HL-60/S4 treated with retinoic acid at 250 ng/mL for 4 days and 3 days (cell line): Measurements from ENCODE around the gene IFNA4.
"Not testable (repeated sequence)": the region's sequence is repeated elsewhere in the genome, so short reads cannot be mapped to it uniquely, and the experiment has no call there.

ENCODE experiments used
- in situ Hi-C: fragments of 300-500 bp; cut with MboI; formaldehyde crosslinking; loops from 2 replicates; pipeline ENCODE4 v1.7.0; 2022; ENCODE audit warnings: low sequenced_read_pairs

The IFNA4 gene

DNA sequence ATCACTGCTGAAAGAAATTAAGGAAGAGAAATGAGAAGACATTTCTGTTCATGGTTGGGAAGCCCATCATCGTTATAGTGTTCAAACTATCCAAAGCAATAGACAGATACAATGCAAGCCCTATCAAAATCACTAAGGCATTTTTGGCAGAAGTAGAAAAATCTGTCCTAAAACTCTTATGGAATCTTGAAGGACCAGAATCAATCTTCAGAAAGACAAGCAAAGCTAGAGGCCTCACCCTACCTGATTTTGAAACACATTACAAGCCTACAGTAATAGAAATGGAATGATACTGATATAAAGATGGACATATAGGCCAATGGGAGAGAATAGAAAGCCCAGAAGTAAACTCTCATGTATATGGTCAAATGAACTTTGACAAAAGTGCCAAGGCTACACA lies 16.0 kb downstream of the IFNA4 start:
- in situ Hi-C loops: no loop called here

DNA sequence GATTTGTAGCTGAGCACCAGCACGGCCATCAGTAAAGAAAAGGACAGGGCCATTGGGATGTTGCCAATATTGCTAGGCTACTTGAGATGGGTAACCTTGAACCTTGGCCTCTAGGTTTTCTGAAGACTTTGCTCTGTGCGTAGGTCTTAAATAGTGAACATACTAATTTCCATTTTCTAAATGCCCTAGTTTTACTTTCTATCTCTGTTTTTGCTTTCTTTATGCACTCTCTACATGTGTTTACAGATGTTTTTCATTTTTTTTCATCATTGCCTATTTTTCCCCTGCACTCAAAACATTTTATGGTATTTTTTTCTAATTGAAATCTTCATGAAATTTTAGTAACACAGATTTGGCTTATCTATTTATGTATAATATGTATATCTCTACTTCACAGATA lies 20.8 kb downstream of the IFNA4 start, which contains the start of gene IFNA21:
TSS of gene IFNA21 (minus strand) at position 101 of the 400 bp plus-strand sequence. CDS start at position 53, 48 bp downstream.
- in situ Hi-C loops: not testable (repeated sequence)

DNA sequence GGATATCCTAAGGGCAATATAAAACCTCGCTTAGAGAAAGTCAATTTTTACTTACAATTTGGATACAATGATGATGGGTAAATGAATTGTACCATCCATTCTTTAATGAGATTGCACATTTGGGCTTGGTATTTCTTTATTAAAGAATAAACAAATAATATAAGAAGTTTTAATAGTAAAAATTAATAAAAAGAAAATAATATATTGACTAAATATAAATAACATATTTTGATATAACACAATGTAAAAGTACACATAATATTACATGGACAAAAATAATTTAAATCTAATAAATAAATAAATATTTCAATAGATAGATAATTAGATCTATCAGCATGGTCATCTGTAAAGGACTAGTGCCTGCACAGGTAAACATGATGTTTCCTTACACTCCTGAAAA lies 21.9 kb downstream of the IFNA4 start:
- in situ Hi-C loops: no loop called here

DNA sequence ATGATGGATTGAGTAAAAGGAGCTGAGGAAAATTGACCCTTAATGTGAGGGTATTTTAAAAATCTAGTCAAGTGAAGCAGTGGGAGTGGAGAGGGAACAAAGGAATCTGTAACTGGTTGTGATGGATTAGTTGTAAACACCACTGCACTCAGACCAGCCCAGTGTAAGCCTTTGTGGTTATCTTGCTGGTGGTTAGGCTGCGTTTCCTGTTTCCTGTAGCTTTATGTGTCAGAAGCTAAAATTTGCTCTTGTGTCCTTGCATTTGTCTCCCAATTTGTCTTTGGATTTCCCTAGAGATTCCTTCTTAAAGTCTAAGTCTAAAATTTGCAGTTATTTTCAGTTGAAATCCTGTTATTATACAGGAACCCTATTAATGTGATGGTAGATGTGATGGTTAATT lies 27.2 kb downstream of the IFNA4 start:
- in situ Hi-C loops: no loop called here

DNA sequence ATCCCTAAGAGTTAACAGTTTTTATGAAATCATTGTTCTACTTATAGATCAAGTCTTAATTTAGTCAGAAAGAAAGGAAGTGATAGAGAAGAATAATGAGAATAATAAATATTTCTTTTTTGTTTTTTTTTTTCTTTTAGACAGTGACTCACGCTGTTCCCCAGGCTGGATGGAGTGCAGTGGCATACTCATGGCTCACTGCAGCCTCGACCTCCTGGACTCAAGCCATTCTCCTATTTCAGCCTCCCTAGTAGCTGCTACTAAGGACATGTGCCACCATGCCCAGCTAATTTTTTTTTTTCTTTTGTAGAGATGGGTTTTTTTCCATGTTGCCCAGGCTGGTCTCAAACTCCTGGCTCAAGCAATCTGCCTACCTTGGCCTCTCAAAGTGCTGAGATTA lies 31.9 kb downstream of the IFNA4 start:
- in situ Hi-C loops: no loop called here

DNA sequence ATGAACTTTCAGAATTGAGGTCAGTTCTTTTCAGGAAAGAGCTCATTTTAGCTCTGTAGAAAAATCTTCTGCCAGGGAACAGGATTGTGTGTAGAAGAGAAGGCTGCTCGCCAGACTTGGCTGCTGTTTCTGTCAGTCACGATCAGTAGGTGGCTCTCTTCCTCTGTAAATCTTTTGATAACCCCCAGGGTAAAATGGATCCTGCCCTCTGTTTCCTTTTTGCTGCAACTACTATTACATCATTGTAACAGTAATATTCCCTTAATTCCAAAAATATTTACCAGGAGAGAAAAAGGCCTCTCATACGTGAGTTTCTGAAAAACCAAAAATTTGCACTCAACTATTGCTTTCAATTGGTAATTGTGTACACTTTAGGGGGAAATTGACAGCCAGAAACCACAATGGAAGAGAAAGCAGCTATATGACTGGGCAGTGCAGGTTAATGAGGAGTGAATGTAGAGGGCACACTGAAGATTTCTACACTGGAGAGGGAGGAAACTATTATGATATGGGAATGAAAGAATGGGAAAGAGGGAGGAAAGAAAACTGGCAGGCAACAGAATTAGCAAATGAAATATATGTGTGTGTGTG lies 33.3 kb downstream of the IFNA4 start:
- in situ Hi-C loops: no loop called here

DNA sequence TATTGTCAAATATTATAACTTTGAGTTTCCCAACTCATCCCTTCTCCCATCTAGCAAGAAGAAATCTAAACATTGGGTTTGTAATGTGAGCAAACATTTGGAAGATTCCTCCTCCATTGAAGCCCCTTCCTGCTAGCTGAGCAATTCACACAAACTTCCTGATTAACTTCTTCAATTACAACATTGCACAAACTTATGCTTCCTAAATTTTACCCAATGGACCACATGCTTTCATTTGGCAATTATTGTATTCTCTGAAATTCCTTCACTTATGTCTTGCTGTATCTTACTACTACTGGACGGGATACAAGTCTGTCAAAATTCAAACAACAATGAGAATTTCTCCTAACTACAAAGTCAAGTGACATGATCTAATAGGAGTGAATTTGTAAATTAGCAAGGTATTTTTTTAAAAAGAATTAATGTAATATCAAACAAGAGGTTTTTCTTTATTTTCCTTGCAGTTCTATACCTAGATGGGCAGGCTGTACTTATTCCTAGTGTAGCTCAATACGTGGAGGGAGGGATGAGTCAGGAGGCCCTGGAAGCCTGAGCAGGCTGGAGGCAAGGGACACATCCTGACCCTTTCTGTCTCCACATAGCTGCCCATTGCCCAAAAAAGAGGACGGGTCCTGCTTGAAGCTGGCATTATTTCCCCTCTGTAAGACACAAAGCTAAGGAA lies 33.9 kb downstream of the IFNA4 start:
- in situ Hi-C loops: no loop called here

DNA sequence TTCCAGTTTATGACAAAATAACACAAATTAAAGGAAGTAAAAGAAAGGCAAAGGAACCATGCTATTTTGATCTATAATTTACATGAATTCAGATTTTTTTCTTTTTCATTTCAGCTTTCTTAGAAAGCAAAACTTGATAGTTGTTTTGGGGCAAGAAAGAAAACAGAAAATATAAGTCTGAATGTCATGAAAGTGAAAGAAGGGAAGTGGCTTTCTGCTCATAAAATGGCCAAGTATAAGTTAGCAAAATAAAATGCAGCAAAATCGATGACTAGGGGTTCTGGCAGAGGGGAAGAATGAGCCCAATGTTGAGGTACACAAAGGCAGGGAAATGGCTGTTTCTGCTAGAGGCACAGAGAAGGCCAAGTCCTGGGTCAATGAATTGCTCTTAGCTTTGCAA lies 42.8 kb downstream of the IFNA4 start:
- in situ Hi-C loops: no loop called here

DNA sequence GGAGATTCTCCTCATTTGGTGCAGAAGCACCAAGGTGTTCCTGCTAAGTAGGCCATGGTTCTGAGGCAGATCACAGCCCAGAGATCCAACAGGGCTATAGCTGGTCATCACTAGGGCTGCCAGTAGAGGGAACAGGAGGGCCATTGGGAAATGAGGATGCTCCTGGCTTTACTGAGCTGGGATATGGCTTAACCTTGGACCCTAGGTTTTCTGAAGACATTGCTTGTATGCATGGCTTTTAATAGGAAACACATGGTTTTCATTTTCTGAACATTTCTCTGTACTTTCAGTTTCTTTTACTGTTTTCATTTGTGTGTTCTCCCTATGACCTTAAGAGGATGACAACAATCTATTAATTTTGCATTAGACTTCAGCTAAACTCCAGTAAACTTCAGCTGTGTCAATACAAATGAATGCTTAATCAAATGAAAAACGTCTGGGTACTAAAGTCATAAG lies 45.9 kb downstream of the IFNA4 start, which contains the start of gene IFNW1:
TSS of gene IFNW1 (minus strand) at position 406 of the 456 bp plus-strand sequence. CDS start at position 144, 262 bp downstream.
- in situ Hi-C loops: no loop called here

DNA sequence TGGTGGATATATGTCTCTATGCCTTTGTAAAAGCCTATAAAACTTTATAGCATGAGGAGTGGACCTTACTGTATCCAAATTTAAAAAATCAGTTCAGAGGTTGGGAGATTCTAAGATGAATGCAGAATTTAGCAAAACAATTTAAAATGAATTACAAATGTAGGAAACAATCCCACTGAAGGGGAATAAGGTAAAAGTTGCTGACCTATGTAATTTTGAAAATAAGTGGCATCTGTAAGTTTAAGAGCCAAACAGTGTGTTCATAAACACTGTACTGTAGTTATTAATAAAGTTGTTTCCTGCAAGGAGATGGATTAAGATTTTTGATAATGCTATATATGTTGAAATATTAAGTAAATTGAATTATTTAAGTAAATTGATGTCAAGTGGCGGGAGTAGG lies 50.4 kb downstream of the IFNA4 start:
- in situ Hi-C loops: no loop called here
